GM18507 (cell line): ENCODE results near the gene SIAH3.
"Not testable (repeated sequence)": the region's sequence is repeated elsewhere in the genome, so short reads cannot be mapped to it uniquely, and the experiment has no call there.

Experiments
- DNase-seq: peaks from one replicate; pipeline ENCODE4 v3.0.0; 2011; ENCODE audit warnings: low read depth; ENCODE audit not compliant: insufficient read length; ENCODE audit errors: extremely low spot score
- FAIRE-seq: peaks from 2 replicates; lab custom pipeline; 2011; peaks lifted over from hg19 to GRCh38; lab: Jason Lieb, UNC

The SIAH3 gene, protein sequence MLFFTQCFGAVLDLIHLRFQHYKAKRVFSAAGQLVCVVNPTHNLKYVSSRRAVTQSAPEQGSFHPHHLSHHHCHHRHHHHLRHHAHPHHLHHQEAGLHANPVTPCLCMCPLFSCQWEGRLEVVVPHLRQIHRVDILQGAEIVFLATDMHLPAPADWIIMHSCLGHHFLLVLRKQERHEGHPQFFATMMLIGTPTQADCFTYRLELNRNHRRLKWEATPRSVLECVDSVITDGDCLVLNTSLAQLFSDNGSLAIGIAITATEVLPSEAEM

GRCh38 chr13:45851171-45851921 lies at the start of gene SIAH3:
Gene SIAH3, minus strand, starts transcription at chr13:45851753. Its CDS starts 124 bp downstream, at chr13:45851629.
- no peak for DNase-seq
- no peak for FAIRE-seq

- FAIRE-seq (no peak), DNase-seq (no peak)
These were observed 47.9 kb upstream of the SIAH3 start for GRCh38 chr13:45899406-45899805.

GRCh38 chr13:45897562-45897961 lies 46.0 kb upstream of the SIAH3 start:
- FAIRE-seq (no peak), DNase-seq (no peak)

DNA sequence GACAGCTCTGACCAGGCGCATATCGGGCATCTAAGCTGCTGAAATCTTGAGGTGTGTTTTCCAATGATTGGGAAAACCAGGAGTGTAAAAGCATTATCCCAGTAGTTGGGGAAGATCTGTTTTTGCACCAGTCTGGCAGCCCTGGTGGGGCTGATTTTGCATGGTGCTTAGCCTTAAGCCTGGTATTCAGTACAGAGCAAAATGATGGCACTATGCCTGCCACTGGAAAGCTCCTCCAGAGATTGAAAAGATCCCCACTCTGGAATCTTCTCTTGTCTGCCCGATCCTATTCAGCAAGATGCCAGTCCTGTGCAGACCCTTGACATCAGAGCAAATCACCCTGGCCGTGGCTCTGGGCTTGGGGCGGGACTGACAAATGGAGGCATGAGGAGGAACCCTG lies 44.7 kb upstream of the SIAH3 start:
- DNase-seq, result no peak
- FAIRE-seq, result no peak

DNA sequence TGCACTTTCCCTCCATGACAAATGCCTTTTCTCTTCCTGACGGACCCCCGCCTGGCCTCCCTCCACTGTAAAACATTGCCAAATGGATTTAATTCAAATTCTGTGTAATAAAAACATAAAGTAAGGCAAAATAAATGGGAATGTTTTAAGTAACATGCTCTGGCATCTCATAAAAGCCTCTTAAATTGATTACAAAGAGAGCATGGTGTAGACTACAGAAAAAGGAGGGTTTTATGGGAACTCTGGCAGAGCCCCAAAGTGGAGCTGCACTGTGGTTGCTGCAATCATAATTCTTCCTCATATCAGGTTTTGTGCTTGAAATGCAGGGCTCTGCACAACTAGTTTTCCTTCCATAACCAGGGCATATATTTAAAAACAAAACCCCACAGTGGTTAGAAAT lies 44.3 kb upstream of the SIAH3 start:
- no peak for DNase-seq
- no peak for FAIRE-seq

GRCh38 chr13:45892513-45892912 lies 41.0 kb upstream of the SIAH3 start:
- no peak for DNase-seq
- no peak for FAIRE-seq

DNA sequence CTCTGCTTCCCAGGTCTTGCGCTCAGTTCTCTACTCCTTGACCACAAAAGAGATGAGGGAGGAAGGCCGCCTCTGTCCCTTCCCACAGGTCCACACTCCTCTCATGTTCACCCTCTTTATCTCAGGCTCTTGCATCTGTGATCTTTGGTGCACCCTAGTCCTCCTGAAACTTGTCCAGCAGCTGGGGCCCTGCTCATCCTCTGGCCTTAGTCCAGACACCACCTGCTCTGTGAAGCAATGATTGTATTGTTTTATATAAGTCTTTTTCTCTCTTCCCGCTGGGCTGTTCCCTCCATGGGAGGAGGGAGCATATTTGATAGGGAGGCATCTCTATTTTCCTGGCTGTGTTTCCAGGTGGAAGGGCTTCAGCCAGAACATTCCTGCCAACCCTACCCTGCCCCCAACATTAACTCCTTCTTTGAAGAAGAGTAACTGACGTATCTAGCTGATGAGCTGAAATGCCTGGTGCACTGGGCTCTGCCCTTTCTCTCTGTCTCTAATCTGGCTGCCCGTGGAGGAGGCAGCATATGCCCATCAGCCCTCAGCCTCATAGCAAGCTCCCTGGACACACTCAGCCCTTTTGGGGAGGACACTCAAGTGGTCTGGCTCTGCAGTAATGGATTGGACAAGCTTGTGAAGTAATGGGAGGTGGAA lies 38.2 kb upstream of the SIAH3 start:
- DNase-seq (no peak), FAIRE-seq (no peak)

DNA sequence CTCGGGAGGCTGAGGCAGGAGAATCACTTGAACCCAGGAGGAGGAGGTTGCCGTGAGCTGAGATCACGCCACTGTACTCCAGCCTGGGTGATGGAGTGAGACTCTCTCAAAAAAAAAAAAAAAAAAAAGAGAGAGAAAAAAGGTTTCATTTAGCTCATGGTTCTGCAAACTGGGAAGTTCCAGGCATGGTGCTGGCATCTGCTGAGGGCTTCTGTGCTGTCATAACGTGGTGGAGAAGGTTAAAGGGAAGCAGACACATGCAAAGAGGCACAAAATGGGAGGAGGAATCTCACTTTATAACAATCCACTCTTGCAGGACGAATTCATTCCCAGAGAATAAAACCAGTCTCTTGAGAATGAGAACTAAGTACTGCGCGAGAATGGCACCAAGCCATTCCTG lies 34.9 kb upstream of the SIAH3 start:
- FAIRE-seq, result no peak

DNA sequence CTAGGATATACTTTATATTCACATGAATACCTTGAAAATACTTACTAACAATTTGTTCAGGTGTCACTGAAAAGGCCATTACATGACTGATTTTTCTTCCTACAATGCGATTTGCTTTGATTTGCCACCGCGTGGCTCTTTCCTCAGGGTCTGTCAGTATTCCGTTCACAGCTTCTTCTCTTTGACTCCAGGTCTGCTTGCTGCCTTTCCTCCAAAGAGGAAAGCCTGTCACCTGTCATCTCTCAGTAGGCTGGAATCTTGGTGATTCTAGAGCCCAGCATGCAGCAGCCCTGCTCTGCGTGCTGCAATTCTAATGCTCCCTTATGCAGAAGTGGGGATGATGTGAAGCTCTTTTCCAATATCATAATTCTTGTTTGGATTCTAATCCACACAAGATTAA lies 33.6 kb upstream of the SIAH3 start:
- no peak for FAIRE-seq
- DNase-seq, result no peak

More for the DNA sequence above, 34.9 kb upstream of the SIAH3 start:
- DNase-seq, result no peak

- DNase-seq, result no peak
- no peak for FAIRE-seq
These were observed 31.1 kb upstream of the SIAH3 start for GRCh38 chr13:45882626-45883025.

- no peak for DNase-seq
- no peak for FAIRE-seq
These were observed 29.8 kb upstream of the SIAH3 start for GRCh38 chr13:45881353-45881752.

GRCh38 chr13:45880242-45880641 lies 28.7 kb upstream of the SIAH3 start:
- FAIRE-seq (no peak), DNase-seq (no peak)

GRCh38 chr13:45879666-45880065 lies 28.1 kb upstream of the SIAH3 start:
- FAIRE-seq (no peak), DNase-seq (no peak)

- DNase-seq, result no peak
- no peak for FAIRE-seq
These were observed 27.4 kb upstream of the SIAH3 start for GRCh38 chr13:45878966-45879365.

DNA sequence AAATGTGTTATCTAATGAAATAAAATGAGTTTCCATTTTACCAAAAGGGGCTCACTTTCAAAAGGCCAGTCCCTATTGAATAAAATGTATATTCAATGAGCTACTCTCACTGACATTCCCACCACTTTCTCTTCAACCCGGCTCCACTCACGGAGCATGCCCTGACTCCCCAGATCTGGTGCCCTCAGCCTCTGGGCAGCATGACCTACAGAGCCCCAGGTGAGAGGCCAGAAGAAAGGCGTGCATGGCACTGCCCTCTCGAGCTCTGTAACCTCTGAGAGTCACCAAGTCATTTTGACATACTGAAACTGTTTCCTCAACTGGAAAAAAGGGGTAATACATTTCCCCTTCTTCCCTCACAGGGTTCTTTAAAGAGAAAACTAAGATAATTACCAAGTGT lies 25.2 kb upstream of the SIAH3 start:
- FAIRE-seq (no peak), DNase-seq (no peak)

DNA sequence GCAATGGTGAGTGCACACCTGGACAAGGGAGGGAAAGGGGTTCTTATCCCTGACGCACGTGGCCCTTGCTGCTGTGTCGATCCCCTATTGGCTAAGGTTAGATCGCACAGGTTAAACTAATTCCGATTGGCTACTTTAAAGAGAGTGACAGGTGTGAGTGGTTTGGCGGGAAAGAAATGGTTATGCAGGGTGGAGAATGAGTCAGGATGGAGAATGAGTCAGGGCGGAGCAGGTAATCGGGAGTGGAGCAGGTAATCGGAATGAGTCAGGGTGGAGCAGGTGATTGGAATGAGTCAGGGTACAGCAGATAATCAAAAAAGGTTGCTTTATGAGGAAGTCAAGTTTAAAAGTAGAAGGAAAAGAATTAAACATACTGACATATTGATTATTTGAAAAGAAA lies 24.4 kb upstream of the SIAH3 start:
- DNase-seq, result no peak
- no peak for FAIRE-seq

GRCh38 chr13:45873491-45874325 lies 22.2 kb upstream of the SIAH3 start:
- FAIRE-seq (no peak), DNase-seq (no peak)

DNA sequence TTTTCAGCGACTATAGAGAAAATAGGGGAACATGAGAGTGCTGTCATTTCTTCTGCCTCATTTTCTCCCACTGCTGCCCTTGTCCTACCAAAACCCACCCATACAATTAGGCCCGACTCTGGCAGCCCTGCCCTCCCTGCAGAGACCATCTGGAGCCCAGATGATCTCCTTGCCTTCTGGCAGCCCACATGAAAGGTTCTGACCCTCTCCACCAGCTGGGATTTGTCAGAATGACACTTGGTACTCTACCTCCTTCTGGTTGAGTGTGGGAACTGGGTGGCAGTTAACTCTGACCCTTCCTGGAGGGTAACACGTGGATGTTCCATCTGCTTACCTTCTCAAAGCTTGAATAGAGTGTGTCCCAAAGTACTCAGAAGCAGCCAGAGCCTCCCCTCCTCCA lies 21.0 kb upstream of the SIAH3 start:
- no peak for FAIRE-seq
- DNase-seq, result no peak

DNA sequence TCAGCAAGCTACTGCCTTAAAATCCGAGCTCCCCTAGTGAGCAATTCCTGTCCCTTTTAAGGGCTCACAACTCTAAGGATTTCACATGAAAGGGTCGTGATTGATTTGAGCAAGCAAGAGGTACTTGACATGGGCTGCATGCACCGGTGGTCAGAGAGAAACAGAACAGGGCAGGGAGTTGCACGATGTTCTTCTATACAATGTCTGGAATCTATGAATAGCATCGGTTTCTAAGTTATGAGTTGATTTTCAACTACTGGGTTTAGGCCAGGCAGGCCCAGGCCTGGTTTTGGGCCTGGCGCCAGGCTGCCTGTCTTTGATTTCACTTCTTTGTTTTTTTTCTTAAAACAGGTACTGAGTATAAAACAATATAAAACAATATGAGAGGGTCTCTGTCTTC lies 19.6 kb upstream of the SIAH3 start:
- not testable (repeated sequence) for FAIRE-seq, DNase-seq

DNA sequence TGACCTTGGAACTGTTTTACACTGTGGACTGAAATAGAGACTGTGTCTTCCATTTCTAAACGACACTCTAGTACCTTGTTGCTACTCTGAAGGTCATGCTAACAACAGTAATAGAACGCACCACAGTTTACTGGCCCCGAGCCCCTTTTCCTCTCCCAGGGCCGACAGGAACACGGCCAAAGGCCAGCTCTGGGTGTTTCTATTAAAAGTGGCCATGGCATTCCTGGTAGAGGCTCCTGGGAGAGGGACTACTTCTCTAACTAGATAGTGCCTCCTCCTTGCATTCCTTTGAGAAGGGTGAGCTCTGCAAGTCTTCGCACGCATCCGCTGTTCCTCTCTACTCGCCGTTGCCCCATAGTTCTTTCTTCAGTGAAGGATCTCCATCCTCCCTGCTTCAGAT lies 18.7 kb upstream of the SIAH3 start:
- DNase-seq, result no peak
- FAIRE-seq, result no peak
